Activated CD8-positive, alpha-beta memory T cell treated with anti-CD3 and anti-CD28 coated beads, Interleukin-2, amount 50 U/mL, for 24 hours (primary cell): ENCODE measurements around the gene BPI.
"Not testable (repeated sequence)": the region's sequence is repeated elsewhere in the genome, so short reads cannot be mapped to it uniquely, and the experiment has no call there.

Experiments
- DNase-seq: peaks from one replicate; pipeline ENCODE4 v3.0.0-alpha.2; 2020; ENCODE audit errors: extremely low read depth

BPI gene

GRCh38 chr20:38304845-38305447 is 990 bp downstream of the BPI start:
- DNase-seq = no peak

GRCh38 chr20:38305541-38305940 is 1.6 kb downstream of the BPI start:
- DNase-seq = no peak

DNA sequence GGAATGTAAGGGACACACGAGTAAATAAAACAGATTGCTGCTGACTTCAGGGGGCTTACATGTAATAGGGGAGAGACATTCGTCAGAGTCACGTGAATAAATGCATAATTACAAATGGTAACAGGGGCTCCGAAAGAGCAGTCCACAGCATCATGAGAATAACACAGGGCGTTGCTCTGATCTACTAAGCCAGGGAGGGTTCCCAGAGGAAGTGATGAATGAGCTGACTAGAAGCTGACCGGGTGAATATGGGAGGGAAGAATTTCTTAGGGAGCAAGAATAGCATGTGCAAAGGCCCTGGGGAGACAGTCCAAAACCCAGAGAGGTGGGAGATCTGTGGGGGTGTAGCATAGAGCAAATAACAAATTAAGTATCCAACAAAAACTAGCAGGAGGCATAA is 2.4 kb downstream of the BPI start:
- DNase-seq = no peak

DNA sequence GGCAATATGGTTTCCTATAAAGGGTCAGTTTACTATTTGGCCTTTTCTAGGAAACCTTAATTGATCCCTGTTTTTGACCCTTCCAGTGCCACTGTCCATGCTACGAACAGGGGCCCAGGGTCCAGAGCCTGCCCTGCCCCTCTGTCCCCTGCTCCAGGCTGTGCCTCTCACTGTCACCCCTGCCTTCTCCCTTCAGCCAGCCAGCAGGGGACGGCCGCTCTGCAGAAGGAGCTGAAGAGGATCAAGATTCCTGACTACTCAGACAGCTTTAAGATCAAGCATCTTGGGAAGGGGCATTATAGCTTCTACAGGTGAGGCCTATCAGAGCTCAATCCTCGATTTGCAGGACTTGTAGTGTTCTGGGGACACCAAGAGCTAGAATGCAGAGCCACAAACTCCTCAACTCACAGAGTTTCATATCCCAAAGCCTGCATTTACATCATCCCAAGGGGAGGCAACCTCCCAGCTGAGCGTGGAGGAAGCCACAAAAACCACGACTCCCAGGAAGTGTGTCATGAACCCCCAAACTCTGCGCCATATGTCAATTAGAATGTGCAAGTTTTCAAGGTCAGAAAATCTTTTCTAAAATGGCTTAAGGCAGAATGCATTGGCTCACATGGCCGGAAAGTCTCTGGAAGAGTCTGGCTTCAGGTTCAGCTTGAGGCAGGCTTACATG is 3.6 kb downstream of the BPI start:
- DNase-seq = no peak

DNA sequence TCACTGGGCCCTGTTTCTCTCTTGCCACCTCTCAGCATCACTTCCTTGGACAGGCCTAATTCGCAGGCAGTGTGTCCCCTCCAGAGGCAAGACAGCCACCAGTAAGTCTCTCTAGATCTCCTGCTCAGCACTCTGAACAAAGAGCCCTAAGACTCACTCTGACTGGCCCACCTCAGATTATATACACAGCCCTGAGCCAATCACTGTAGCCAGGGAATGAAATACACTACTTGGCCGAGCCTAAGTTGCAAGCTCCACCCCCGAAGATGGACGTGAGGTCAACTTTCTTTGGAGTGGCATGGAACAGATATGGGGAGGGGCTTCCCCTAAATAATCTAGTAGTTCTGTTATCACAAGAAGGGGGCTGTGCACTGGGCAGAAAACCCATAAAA is 4.1 kb downstream of the BPI start:
- no peak for DNase-seq

DNA sequence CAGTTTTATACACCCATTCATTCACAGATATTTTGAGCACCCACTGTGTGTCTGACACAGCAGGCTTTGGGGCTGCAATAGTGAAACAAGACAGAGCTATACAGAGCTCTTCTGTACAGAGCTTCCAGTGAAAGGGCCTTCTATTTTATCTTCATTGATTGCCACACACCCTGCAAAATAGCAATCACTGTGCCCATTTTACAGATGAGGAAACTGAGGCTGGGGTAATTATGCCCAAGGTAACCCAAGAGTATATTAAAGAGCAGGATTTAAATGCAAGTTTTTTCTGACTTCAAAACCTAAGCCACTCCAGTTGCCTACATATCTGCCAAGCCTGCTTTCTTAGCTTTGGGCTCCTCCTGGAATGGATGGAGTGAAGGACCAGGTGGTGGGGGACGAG is 4.5 kb downstream of the BPI start:
- DNase-seq = no peak

DNA sequence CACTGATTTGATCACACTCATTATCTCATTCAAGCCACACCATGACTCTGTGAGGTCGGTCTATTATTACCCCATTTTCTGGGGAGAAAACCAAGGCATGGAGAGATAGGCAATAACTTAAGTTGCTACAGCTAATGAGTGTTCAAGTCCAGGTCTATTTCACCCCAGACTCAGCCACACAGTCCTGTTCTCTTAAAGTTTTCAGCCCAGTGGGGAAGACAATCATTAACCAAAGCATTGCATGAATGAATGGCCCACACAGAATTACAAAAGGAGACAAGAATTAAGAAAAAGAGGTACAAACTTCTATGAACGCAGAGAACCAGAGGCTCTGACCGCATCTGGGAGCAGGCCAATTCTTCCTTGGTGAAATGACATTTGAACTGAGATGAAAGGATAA is 7.1 kb downstream of the BPI start:
- DNase-seq = no peak

- no peak for DNase-seq
Observed at GRCh38 chr20:38311491-38311890, 7.5 kb downstream of the BPI start.

DNA sequence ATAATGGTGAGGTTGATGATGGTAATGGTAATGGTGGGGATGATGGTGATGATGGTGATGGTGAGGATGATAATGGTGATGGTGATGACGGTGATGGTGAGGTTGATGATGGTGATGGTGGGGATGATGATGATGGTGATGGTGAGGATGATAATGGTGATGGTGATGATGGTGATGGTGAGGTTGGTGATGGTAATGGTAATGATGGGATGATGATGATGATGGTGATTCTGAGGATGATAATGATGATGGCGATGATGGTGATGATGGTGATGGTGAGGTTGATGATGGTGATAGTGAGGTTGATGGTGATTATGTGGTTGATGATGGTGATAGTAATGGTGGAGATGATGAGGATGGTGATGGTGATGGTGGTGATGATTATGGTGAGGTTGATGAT is 9.7 kb downstream of the BPI start:
- DNase-seq = no peak

DNA sequence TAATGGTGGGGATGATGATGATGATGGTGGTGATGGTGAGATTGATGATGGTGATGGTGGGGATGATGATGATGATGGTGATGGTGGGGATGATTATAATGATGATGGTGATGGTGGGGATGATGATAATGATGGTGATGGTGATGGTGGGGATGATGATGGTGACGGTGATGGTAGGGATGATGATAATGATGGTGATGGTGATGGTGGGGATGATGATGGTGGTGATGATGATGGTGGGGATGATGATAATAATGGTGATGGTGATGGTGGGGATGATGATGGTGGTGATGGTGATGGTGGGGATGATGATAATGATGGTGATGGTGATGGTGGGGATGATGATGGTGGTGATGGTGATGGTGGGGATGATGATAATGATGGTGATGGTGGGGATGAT is 10.4 kb downstream of the BPI start:
- DNase-seq = not testable (repeated sequence)

DNA sequence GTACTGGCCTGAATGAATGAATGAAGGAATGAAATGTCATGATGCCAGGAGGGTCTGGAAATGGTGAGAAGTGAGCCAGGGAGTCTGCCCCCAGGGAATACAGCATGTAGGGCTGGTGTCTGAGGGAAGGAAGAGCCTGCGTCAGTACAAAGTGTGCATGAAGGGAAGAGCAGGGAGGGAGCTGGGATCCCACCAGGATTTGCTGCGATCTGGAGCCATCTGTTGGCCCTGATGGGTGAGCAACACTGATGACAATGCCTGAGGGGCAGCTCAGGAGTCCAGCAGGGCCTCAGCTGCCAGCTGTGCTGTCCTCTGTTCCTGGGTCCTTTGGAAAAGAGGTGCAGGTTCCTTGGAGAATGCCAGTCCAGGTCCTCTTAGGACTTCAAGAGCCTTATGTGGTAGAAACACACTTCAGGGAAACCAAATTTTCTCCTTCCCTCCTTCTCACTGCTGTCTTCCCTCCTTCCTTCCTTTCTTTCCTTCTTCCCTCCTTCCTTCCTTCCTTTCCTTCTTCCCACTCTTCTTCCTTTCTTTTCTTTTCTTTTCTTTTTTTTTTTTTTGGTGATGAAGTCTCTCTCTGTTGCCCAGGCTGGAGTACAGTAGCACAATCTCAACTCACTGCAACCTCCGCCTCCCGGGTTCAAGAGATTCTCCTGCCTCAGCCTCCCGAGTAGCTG is 11.5 kb downstream of the BPI start:
- DNase-seq = no peak

- DNase-seq = no peak
Observed at GRCh38 chr20:38316341-38316740, 12.4 kb downstream of the BPI start.

DNA sequence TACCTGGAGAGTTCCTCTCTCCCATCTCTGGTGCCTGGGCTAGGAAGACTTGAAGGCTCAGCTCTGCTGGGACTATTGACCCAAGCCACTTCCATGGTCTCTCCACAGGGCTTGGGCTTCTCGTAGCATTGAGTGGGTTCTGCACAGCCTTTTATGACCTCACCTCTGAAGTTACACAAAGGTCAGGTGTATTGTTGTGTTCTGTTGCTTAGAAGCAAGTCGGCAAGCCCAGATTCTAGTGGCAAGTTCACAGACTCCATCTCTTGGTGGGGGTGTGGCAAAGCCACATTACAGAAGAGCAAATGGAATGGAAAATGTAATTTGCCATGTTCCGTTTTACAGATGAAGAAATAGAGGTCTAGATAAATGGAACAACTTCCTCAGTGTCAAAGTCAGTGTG is 13.5 kb downstream of the BPI start:
- DNase-seq = no peak

DNA sequence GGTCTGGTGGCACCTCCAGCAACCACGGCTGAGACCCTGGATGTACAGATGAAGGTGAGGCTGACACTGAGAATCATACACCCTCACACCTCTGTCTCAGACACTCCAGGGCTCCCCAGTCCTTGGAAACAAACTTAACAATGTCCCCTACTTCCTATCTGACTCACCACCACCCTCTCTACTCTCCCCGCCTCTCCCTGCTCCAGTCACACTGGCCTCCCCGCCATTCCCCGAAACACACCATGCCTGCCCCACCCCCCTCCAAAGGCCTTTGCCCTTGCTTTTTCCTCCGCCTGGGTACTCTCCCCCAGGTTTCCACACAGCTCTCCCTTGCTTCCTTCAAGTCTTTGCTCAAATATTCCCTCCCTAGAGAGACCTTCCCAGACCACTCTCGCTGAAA is 16.3 kb downstream of the BPI start:
- no peak for DNase-seq

- no peak for DNase-seq
Observed at GRCh38 chr20:38321959-38322598, 18.1 kb downstream of the BPI start.

DNA sequence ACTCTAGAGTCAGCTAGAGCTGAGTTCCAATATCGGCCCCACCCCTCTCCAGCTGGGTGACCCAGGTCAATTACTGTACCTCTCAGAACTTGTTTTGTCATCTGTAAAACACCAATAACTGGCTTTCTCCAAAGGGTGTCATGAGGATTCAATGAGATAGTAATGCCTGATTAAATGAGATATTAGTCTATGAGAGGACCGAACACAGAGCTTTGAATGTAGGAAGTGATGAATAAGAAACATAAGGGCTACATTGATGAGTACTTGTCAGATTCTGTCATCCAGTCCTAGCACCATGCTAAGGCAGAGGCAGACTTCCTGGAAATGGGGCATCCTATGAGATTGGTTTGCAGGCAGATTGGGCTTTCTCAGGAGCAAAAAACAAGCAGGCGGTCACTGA is 20.2 kb downstream of the BPI start:
- DNase-seq = no peak

DNA sequence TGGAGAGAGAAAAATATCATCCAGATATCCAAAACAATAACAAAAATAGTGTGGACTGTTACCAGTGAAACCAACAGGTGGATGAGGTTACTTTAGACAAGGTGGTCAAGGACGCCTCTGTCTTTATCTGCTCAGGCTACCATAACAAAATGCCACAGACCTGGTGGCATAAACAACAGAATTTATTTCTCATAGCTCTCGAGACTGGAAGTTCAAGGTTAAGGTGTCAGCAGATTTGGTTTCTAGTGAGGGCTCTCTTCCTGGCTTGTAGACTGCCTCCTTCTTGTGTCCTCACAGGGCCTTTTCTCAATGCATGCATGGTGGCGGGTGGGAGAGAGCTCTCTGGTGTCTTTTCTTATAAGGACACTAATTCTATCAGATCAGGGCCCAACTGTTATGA is 21.2 kb downstream of the BPI start:
- DNase-seq = no peak

GRCh38 chr20:38325905-38326304 is 21.9 kb downstream of the BPI start:
- no peak for DNase-seq

DNA sequence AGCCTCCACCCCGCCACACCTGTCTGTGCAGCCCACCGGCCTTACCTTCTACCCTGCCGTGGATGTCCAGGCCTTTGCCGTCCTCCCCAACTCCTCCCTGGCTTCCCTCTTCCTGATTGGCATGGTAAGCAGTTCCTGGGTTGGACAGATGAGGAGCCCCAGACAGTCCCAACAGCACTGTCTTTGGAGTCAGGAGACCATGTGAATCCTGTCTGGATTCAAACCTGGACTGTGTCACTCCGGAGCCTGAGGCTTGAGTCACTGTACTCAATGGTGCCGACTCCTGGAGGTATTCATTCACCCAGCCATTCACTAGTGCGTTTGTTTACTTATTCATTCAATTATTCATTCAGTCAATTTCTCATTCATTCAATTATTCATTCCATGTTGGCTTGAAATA is 22.4 kb downstream of the BPI start:
- DNase-seq = no peak

- no peak for DNase-seq
Observed at GRCh38 chr20:38330638-38331037, 26.7 kb downstream of the BPI start.

- DNase-seq = no peak
Observed at GRCh38 chr20:38331245-38331644, 27.3 kb downstream of the BPI start.

GRCh38 chr20:38331814-38332213 is 27.9 kb downstream of the BPI start:
- no peak for DNase-seq

DNA sequence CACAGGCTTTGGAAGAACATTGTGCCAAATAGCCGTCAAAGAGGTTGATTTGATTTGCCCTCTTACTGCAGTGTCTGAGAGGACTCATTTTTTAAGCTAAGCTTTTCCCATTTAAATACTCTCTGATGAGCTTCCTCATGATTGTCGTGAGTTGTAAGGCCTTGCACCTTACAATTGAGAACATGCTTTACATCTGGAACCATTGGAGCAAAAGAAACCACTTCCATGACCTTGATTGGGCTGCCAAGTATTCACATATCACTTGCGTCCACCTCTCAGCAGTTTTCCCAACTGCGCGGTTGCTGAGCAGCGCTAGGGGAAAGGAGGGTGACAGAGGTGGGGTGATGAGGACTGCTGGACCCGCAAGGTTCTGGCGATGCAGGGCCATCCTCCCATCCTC is 30.1 kb downstream of the BPI start:
- DNase-seq = no peak
